GM19238 (cell line): ENCODE measurements around the gene ESR1.
"Not testable (repeated sequence)": the region's sequence is repeated elsewhere in the genome, so short reads cannot be mapped to it uniquely, and the experiment has no call there.

Source experiments
- DNase-seq: peaks from one replicate; pipeline ENCODE4 v3.0.0; 2011; ENCODE audit warnings: low spot score; ENCODE audit not compliant: insufficient read length

ESR1 gene

GRCh38 chr6:152127432-152128165, 320.1 kb downstream of the ESR1 start:
- DNase-seq = no peak

GRCh38 chr6:152129691-152130151, 322.2 kb downstream of the ESR1 start:
- DNase-seq = no peak

DNA sequence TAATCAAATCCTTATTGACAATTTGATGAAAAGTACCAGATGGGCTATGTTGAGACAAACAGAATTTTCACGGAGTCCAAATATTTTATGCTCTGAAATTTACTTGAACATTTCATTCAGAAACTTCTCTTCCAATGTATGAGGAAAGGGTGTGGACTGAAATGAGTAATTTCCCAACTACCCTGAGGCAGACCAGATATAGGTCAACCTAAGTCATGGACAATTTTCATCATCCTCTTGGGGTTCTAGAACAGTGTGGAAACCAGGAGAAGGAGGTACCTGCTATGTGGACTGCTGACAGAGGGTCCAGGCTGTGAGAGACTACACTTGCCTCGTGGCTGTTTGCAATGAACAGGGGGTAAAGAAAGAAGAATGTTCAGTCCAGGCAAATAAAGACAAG, 323.0 kb downstream of the ESR1 start:
- DNase-seq = no peak

GRCh38 chr6:152135755-152136448, 328.4 kb downstream of the ESR1 start:
- DNase-seq = no peak

GRCh38 chr6:152136449-152136825, 329.0 kb downstream of the ESR1 start:
- no peak for DNase-seq

- DNase-seq = not testable (repeated sequence)
Observed at GRCh38 chr6:152138344-152138743, 330.9 kb downstream of the ESR1 start.

- DNase-seq = no peak
Observed at GRCh38 chr6:152142105-152142504, 334.6 kb downstream of the ESR1 start.

- DNase-seq = no peak
Observed at GRCh38 chr6:152143359-152143758, 335.9 kb downstream of the ESR1 start.

DNA sequence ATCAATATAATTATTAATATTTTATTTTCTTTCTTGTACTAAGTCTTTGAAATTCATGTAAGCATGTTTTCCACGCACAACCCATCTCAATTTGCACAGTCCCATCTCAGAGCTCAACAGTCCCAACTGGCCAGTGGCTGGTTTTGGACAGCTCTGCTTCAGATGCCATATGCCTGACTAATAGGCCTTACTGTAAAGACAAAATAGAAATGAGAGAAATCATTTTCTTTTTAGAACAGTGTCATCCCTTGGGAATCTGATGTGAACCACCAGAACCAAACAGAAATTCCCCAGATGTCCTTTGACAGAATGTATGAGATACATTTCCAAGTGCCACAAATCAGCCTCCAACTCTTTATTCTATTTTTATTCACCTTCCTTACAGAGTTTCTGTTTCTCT, 338.9 kb downstream of the ESR1 start:
- DNase-seq = no peak

DNA sequence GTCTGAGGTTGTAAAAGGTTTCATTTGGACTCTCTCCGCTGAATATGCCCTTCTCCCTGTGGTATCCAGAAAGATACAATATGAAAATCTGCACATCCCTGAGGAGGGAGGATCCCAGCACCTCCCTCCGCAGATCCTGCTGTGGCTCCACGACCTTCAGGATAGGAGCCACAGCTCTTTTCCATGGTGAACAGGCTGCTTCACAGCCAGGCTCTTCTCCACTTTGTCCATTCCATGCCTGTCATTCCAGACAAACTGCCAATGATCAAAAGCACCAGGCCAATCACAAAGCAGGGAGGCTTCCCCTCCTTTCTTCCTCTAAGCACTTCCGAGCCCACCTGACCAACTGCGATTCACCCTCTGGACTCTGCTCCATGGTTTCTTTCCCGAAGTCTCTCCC, 339.8 kb downstream of the ESR1 start:
- no peak for DNase-seq

GRCh38 chr6:152148412-152148811, 340.9 kb downstream of the ESR1 start:
- DNase-seq = no peak

- no peak for DNase-seq
Observed at GRCh38 chr6:152150196-152150595, 342.7 kb downstream of the ESR1 start.

GRCh38 chr6:152151920-152152319, 344.4 kb downstream of the ESR1 start:
- DNase-seq = no peak

DNA sequence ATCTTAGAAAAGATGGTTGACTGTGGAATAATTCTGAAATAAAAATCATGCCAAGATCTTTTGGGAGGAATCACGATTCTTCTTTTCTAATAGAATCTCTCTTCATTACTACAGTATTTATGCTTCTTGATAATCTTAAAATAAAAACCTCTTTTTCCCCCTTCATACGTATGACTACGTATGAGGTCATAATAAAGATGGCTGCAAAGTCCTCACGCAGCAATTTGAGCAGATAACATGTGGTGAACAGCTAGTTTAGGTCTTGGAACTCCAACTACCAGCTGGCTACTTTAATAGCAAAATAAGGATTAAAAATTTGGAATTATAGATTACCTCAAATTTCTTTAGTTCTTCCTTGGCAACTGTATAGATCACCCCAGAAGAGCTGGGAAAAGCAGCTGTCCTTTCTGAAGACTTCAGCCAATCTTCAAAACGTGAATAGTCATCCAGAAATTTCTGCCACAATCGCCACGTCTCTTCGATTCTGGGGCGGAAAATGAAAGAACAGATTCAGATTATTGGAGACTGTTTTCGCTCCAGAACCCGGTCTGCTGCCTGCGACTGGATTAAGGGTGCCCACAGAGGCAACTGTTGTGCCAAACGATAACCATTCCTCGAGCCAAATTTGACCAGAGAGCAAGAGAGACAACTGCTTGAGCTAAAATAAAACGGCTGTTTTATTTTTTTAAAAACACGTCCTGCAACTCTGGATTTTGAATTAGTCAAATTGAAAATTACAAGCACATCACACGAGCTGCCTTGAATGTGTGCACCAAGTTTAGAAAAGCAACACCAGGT, 347.3 kb downstream of the ESR1 start:
- no peak for DNase-seq

GRCh38 chr6:152155792-152156191, 348.3 kb downstream of the ESR1 start:
- no peak for DNase-seq

DNA sequence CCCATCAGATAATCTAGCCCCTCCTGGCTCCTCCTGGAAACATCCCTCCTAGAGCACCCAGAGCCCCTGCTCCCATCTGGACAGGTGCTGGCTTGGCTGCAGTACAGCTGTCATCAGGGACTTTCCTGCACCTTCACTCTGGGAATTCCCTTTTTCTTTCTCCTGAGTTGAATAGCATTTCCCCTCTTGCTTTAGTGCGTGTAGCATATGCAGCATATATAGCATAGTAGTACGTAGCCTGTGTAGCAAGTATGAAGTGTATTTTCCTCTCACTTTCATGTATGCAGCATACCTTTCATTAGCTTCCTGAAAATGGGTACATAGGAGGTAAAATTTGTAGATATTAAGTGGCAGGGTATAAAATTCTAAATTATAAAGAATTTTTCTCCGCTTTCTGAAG, 352.9 kb downstream of the ESR1 start:
- peak; percentile 11 for DNase-seq

- no peak for DNase-seq
Observed at GRCh38 chr6:152161501-152161900, 354.0 kb downstream of the ESR1 start.

GRCh38 chr6:152164957-152165356, 357.5 kb downstream of the ESR1 start:
- DNase-seq = no peak

GRCh38 chr6:152166497-152166896, 359.0 kb downstream of the ESR1 start:
- DNase-seq = no peak

DNA sequence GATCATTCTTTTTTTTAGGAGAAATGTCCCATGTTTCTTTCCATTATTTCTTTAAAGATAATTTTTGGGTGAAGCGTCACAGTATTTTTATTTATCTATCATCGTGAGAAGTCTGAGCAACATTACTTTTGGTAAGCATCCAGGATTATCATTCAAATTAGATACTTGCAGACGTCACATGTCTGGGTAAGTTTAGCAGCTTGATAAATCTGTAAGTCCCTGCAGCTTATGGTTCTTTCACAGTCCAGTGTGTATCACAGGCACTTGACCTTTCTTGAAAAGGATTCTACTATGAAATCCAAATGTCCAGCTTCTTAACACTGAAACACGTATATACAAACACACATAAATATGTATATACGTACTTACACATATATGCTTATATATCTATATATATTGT, 359.4 kb downstream of the ESR1 start:
- DNase-seq = no peak

- no peak for DNase-seq
Observed at GRCh38 chr6:152167641-152168603, 360.4 kb downstream of the ESR1 start.
